ENCODE measurements around the gene ZEB1.
"Not testable (repeated sequence)": the region's sequence is repeated elsewhere in the genome, so short reads cannot be mapped to it uniquely, and the experiment has no call there.

ZEB1 gene

GRCh38 chr10:31359979-31360378 lies 41.0 kb downstream of the ZEB1 start:
- no peak for TF ChIP-seq CTCF (IDR thresholded peaks at IDR 0.05; ENCODE audit: low read depth, low read length, missing control alignments)
- DNase-seq (ENCODE audit: extremely low read depth, low read depth) = no peak
- no peak overlapping the region for H3K4me3 ChIP-seq (replicated peaks; ENCODE audit: low read depth, low read length)

- not testable (repeated sequence) for DNase-seq (ENCODE audit: extremely low read depth, low read depth); H3K4me3 ChIP-seq (replicated peaks; ENCODE audit: low read depth, low read length)
These were observed 42.5 kb downstream of the ZEB1 start for GRCh38 chr10:31361475-31361874.

- no peak for TF ChIP-seq CTCF (IDR thresholded peaks at IDR 0.05; ENCODE audit: low read depth, low read length, missing control alignments)
- no peak overlapping the region for H3K4me3 ChIP-seq (replicated peaks; ENCODE audit: low read depth, low read length)
- DNase-seq (ENCODE audit: extremely low read depth, low read depth) = no peak
These were observed 43.1 kb downstream of the ZEB1 start for GRCh38 chr10:31362023-31362641.

GRCh38 chr10:31363696-31364095 lies 44.7 kb downstream of the ZEB1 start:
- H3K4me3 ChIP-seq (replicated peaks; ENCODE audit: low read depth, low read length); DNase-seq (ENCODE audit: extremely low read depth, low read depth): not testable (repeated sequence)

GRCh38 chr10:31364238-31364637 lies 45.2 kb downstream of the ZEB1 start:
- not testable (repeated sequence) for DNase-seq (ENCODE audit: extremely low read depth, low read depth); H3K4me3 ChIP-seq (replicated peaks; ENCODE audit: low read depth, low read length)

GRCh38 chr10:31366703-31367102 lies 47.7 kb downstream of the ZEB1 start:
- H3K4me3 ChIP-seq (replicated peaks; ENCODE audit: low read depth, low read length) = no peak overlapping the region
- TF ChIP-seq CTCF (IDR thresholded peaks at IDR 0.05; ENCODE audit: low read depth, low read length, missing control alignments) = no peak
- no peak for DNase-seq (ENCODE audit: extremely low read depth, low read depth)

- DNase-seq (ENCODE audit: extremely low read depth, low read depth) = no peak
- no peak overlapping the region for H3K4me3 ChIP-seq (replicated peaks; ENCODE audit: low read depth, low read length)
- no peak for TF ChIP-seq CTCF (IDR thresholded peaks at IDR 0.05; ENCODE audit: low read depth, low read length, missing control alignments)
These were observed 49.7 kb downstream of the ZEB1 start for GRCh38 chr10:31368724-31369123.

- no peak for TF ChIP-seq CTCF (IDR thresholded peaks at IDR 0.05; ENCODE audit: low read depth, low read length, missing control alignments)
- DNase-seq (ENCODE audit: extremely low read depth, low read depth) = no peak
- H3K4me3 ChIP-seq (replicated peaks; ENCODE audit: low read depth, low read length) = no peak overlapping the region
These were observed 53.4 kb downstream of the ZEB1 start for GRCh38 chr10:31372439-31372838.

All from HFF-Myc (cell line).